ENCODE data around the gene GDI1. TPM values are rescaled to one million over a fixed set of nuclear protein-coding genes. Genes with fewer than 3 reads are reported as not detected.

GDI1 gene
- total RNA-seq, 5 donors from 2014 or later (not counting 1 experiment from before 2014, with no cell fraction given): 117 to 208 (median 182) TPM

DNA sequence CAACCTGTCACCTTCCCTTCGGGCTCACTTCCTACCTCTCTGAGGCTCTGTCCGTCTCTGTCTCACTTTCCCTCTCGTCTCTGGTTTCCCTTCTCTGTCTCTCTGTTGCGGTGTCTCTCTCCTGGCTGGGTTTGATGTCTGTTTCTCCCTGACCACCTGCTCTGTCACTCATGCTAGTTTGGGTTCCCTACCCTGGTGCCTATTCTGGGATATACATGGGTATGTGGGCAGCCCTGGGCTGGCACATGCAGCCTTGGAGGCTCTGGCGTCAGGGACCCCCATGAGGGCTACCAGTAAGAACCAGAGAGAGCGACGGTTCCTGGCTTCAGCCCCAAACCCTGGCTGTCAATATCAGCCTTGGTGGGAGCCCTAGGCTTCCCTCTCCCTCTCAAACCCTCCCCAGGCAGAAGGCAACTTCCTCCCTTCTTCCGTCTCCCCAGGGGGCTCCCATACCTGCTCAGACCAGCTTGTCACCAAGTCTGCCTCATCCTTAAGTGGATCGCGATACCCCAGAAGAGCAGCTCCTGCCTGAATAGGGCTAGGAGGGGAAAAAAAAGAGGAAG lies 28.2 kb upstream of the GDI1 start:
- DNase-seq: no peak
- peak overlapping the region; percentile 52 to 81 for H3K27ac Mint-ChIP-seq
- H3K4me3 ChIP-seq (ENCODE audit: control insufficient read depth in 1 of 2, extremely low read depth in 1 of 2, low read length in 1 of 2): peak overlapping the region; percentile 25 to 28
- H3K4me1 Mint-ChIP-seq: peaks cover 13 to 23% (median 16%) of the 10 kb centered on the region in 3 donors
- 39% methylated on average over 3 of the region's 10 CpGs for WGBS (ENCODE audit: insufficient coverage)
- H3K9me3 Mint-ChIP-seq: no peaks in the 10 kb centered on the region
- peak overlapping the region; percentile 34 to 58 (median 54) for H3K4me3 Mint-ChIP-seq
- peaks cover 0 to 2% of the 10 kb centered on the region in 2 donors for H3K36me3 ChIP-seq (ENCODE audit: control insufficient read depth in 2 of 2, extremely low read depth in 1 of 2, insufficient read depth in 1 of 2, low read length in 1 of 2)
- H3K9me3 ChIP-seq: no peaks in the 10 kb centered on the region
- POLR2A ChIA-PET: no interaction called here
- peaks cover 2 to 27% of the 10 kb centered on the region in 2 experiments for H3K4me1 ChIP-seq (ENCODE audit: control insufficient read depth in 1 of 2, extremely low read depth in 1 of 2, insufficient read depth in 2 of 2, low read length in 2 of 2)
- H3K27me3 ChIP-seq (replicated peaks in 1 of 2; ENCODE audit: control insufficient read depth in 2 of 2, extremely low read depth in 1 of 2, insufficient read depth in 2 of 2, low read length in 1 of 2): no peaks in the 10 kb centered on the region
- H3K27me3 Mint-ChIP-seq: no peaks in the 10 kb centered on the region
- no peak for ATAC-seq (replicated peaks in 1 of 4)
- H3K36me3 Mint-ChIP-seq: no peaks in the 10 kb centered on the region
- peak overlapping the region; percentile 29 for H3K27ac ChIP-seq (ENCODE audit: low read length)
- CTCF ChIA-PET: no interaction called here

DNA sequence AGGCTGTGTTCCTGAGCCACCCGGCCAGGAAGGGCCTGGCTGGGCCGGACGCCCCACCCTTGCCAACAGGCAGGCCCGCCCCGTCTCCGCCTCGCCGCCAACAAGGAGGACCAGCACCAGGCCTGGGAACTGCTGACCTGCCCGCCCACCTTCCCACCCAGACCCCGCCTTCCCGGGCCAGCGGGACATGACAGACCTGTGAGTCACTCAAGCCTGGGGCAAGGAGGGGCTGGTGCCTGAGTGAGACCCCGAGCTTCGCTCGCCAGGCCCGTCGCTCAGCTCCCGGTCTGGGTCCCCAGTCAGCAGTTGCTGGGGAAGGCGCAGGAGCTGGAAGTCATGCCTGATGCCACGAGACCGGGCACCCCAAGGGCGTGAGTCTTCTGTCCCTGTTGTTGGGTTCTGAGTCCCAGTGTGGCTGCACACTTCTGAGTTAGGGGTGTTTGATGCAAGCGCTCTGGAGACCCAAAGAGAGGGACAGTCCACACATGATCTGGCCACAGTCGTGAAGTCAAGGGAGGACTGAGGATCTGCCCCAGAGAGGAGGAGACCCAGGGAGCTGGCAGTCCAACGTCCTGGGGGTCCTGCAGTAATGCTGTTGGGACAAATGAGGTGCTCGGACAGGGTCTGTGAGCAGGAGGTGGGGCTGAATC lies 27.6 kb upstream of the GDI1 start, which contains the start of gene DNASE1L1:
Gene DNASE1L1, minus strand, starts transcription at position 33 of the 650 bp plus-strand sequence. CDS start 3,686 bp downstream, outside the sequence.
- POLR2A ChIA-PET: interaction anchor here in 1 of 2 donors (0.7 kb wide), 1 partner anchor 13 kb away, joined by 4 read pairs; no protein-coding TSS in a partner anchor

DNA sequence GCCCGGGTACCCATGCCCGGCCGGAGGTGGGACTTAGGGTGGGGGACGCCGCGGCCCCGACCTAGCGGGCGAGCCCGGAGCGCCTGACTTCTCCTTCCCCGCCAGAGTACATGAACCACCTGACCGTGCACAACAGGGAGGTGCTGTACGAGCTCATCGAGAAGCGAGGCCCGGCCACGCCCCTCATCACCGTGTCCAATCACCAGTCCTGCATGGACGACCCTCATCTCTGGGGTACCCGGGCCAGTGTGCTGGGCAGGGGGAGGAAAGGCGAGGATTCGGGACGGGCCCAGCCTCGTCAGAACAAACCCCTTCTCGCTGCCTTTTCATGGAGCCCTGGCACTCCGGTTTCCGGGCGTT lies 25.0 kb upstream of the GDI1 start:
- H3K27me3 Mint-ChIP-seq: no peaks in the 10 kb centered on the region
- CTCF ChIA-PET: no interaction called here
- Histone ChIP-seq H3K4me1 (ENCODE audit: control insufficient read depth in 1 of 2, extremely low read depth in 1 of 2, insufficient read depth in 2 of 2, low read length in 2 of 2) (peaks cover 2 to 27% of the 10 kb centered on the region in 2 experiments), H3K27ac (ENCODE audit: low read length) (peak overlapping the region; percentile 56), H3K4me3 (ENCODE audit: control insufficient read depth in 1 of 2, extremely low read depth in 1 of 2, low read length in 1 of 2) (peak overlapping the region; percentile 55 to 60), H3K27me3 (replicated peaks in 1 of 2; ENCODE audit: control insufficient read depth in 2 of 2, extremely low read depth in 1 of 2, insufficient read depth in 2 of 2, low read length in 1 of 2) (no peaks in the 10 kb centered on the region), H3K36me3 (ENCODE audit: control insufficient read depth in 2 of 2, extremely low read depth in 1 of 2, insufficient read depth in 1 of 2, low read length in 1 of 2) (peaks cover 0 to 6% of the 10 kb centered on the region in 2 donors), H3K9me3 (no peaks in the 10 kb centered on the region)
- POLR2A ChIA-PET: interaction anchor here in 1 of 2 donors (0.9 kb wide), 1 partner anchor 41 kb away, joined by 3 read pairs; no protein-coding TSS in a partner anchor
- ATAC-seq (replicated peaks in 1 of 4) (peak; percentile 69 to 86 (median 82)), DNase-seq (peak in 12 of 35 experiments; percentile 9 to 46 (median 32))
- 0% methylated on average over 15 of the region's 29 CpGs for WGBS (ENCODE audit: insufficient coverage)
- peak overlapping the region; percentile 82 to 90 for H3K27ac Mint-ChIP-seq
- H3K4me1 Mint-ChIP-seq: peaks cover 13 to 23% (median 16%) of the 10 kb centered on the region in 3 donors
- peak overlapping the region; percentile 81 to 83 (median 83) for H3K4me3 Mint-ChIP-seq
- H3K9me3 Mint-ChIP-seq: no peaks in the 10 kb centered on the region
- no peaks in the 10 kb centered on the region for H3K36me3 Mint-ChIP-seq

More for the DNA sequence above, 27.6 kb upstream of the GDI1 start, which contains the start of gene DNASE1L1:
- Mint-ChIP-seq H3K4me3 (peak within 1 kb of the TSS; percentile 34 to 58 (median 54)), H3K27me3 (no peaks in the 10 kb centered on the region), H3K27ac (peak within 1 kb of the TSS; percentile 52 to 81), H3K36me3 (no peaks in the 10 kb centered on the region), H3K4me1 (peaks cover 13 to 23% (median 16%) of the 10 kb centered on the region in 3 donors), H3K9me3 (no peaks in the 10 kb centered on the region)
- peak within 1 kb of the TSS; percentile 29 for H3K27ac ChIP-seq (ENCODE audit: low read length)
- CTCF ChIA-PET: interaction anchor here in 1 of 2 donors (0.7 kb wide), 1 partner anchor 53 kb away, joined by 3 read pairs; no protein-coding TSS in a partner anchor
- H3K36me3 ChIP-seq (ENCODE audit: control insufficient read depth in 2 of 2, extremely low read depth in 1 of 2, insufficient read depth in 1 of 2, low read length in 1 of 2): peaks cover 0 to 6% of the 10 kb centered on the region in 2 donors
- peak within 1 kb of the TSS; percentile 25 to 28 for H3K4me3 ChIP-seq (ENCODE audit: control insufficient read depth in 1 of 2, extremely low read depth in 1 of 2, low read length in 1 of 2)
- 74% methylated on average over 20 of the region's 26 CpGs for WGBS (ENCODE audit: insufficient coverage)
- H3K9me3 ChIP-seq: no peaks in the 10 kb centered on the region
- H3K27me3 ChIP-seq (replicated peaks in 1 of 2; ENCODE audit: control insufficient read depth in 2 of 2, extremely low read depth in 1 of 2, insufficient read depth in 2 of 2, low read length in 1 of 2): no peaks in the 10 kb centered on the region
- peaks cover 2 to 27% of the 10 kb centered on the region in 2 experiments for H3K4me1 ChIP-seq (ENCODE audit: control insufficient read depth in 1 of 2, extremely low read depth in 1 of 2, insufficient read depth in 2 of 2, low read length in 2 of 2)
- ATAC-seq (replicated peaks in 1 of 4) (no peak), DNase-seq (peak in 4 of 35 experiments; percentile 13 to 50 (median 24))

DNA sequence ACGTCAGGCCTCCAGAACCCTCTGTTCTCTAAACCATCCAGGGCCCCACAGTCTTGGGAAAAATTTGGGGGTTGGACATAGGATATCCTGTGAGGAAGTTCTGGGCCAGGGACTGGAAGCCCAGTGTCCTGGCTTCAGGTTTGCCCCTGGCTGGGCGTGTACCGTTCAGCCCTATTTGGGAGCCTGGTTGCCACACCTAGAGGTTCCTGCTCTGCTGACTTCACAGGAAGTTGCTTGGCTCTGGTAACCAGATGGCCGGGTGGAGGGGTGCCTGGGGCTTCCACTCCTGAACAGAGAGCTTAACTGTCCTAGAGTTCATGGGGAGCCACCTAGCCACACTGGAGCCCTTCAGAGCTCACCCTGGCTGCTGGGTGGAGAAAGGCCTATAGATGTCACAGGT lies 24.5 kb upstream of the GDI1 start:
- Histone ChIP-seq H3K27ac (ENCODE audit: low read length) (peak overlapping the region; percentile 56), H3K9me3 (no peaks in the 10 kb centered on the region), H3K4me1 (ENCODE audit: control insufficient read depth in 1 of 2, extremely low read depth in 1 of 2, insufficient read depth in 2 of 2, low read length in 2 of 2) (peaks cover 2 to 27% of the 10 kb centered on the region in 2 experiments), H3K27me3 (replicated peaks in 1 of 2; ENCODE audit: control insufficient read depth in 2 of 2, extremely low read depth in 1 of 2, insufficient read depth in 2 of 2, low read length in 1 of 2) (no peaks in the 10 kb centered on the region), H3K36me3 (ENCODE audit: control insufficient read depth in 2 of 2, extremely low read depth in 1 of 2, insufficient read depth in 1 of 2, low read length in 1 of 2) (peaks cover 0 to 6% of the 10 kb centered on the region in 2 donors), H3K4me3 (ENCODE audit: control insufficient read depth in 1 of 2, extremely low read depth in 1 of 2, low read length in 1 of 2) (peak overlapping the region; percentile 55 to 60)
- H3K36me3 Mint-ChIP-seq: no peaks in the 10 kb centered on the region
- H3K9me3 Mint-ChIP-seq: no peaks in the 10 kb centered on the region
- ATAC-seq (replicated peaks in 1 of 4) (peak; percentile 53 to 62 (median 61)), DNase-seq (peak in 11 of 35 experiments; percentile 16 to 52 (median 29))
- 0% methylated on average over 2 of the region's 4 CpGs for WGBS (ENCODE audit: insufficient coverage)
- H3K27me3 Mint-ChIP-seq: no peaks in the 10 kb centered on the region
- POLR2A ChIA-PET: interaction anchor here in 1 of 2 donors (0.6 to 0.9 kb wide), 3 partner anchors 42 to 657 kb away, joined by 3 to 4 read pairs (median 3); no protein-coding TSS in a partner anchor
- H3K4me1 Mint-ChIP-seq: peaks cover 13 to 23% (median 16%) of the 10 kb centered on the region in 3 donors
- H3K27ac Mint-ChIP-seq: peak overlapping the region; percentile 82 to 90
- CTCF ChIA-PET: no interaction called here
- H3K4me3 Mint-ChIP-seq: peak overlapping the region; percentile 81 to 83 (median 83)

- ATAC-seq (replicated peaks in 1 of 4) (no peak), DNase-seq (no peak)
- no CpG with 5 or more reads among the region's 8 CpGs for WGBS (ENCODE audit: insufficient coverage)
- Histone ChIP-seq H3K27ac (ENCODE audit: low read length) (peak overlapping the region; percentile 56), H3K27me3 (replicated peaks in 1 of 2; ENCODE audit: control insufficient read depth in 2 of 2, extremely low read depth in 1 of 2, insufficient read depth in 2 of 2, low read length in 1 of 2) (no peaks in the 10 kb centered on the region), H3K36me3 (ENCODE audit: control insufficient read depth in 2 of 2, extremely low read depth in 1 of 2, insufficient read depth in 1 of 2, low read length in 1 of 2) (peaks cover 0 to 6% of the 10 kb centered on the region in 2 donors), H3K4me1 (ENCODE audit: control insufficient read depth in 1 of 2, extremely low read depth in 1 of 2, insufficient read depth in 2 of 2, low read length in 2 of 2) (peaks cover 2 to 27% of the 10 kb centered on the region in 2 experiments), H3K4me3 (ENCODE audit: control insufficient read depth in 1 of 2, extremely low read depth in 1 of 2, low read length in 1 of 2) (no peak overlapping the region), H3K9me3 (no peaks in the 10 kb centered on the region)
- Mint-ChIP-seq H3K4me1 (peaks cover 13 to 23% (median 16%) of the 10 kb centered on the region in 3 donors), H3K9me3 (no peaks in the 10 kb centered on the region), H3K27ac (peak overlapping the region; percentile 82 to 90), H3K4me3 (peak overlapping the region in 1 of 3 donors; percentile 83), H3K36me3 (no peaks in the 10 kb centered on the region), H3K27me3 (no peaks in the 10 kb centered on the region)
- ChIA-PET CTCF (no interaction called here), POLR2A (interaction anchor here in 1 of 2 donors (0.6 to 0.9 kb wide), 2 partner anchors 42 to 78 kb away, joined by 3 read pairs; no protein-coding TSS in a partner anchor)
Measured at GRCh38 chrX:154413142-154413541, 23.8 kb upstream of the GDI1 start.

GRCh38 chrX:154417157-154417556 lies 19.8 kb upstream of the GDI1 start:
- no peak for ATAC-seq (replicated peaks in 1 of 4)
- peaks cover 0 to 9% of the 10 kb centered on the region in 2 donors for H3K36me3 ChIP-seq (ENCODE audit: control insufficient read depth in 2 of 2, extremely low read depth in 1 of 2, insufficient read depth in 1 of 2, low read length in 1 of 2)
- peaks cover 0 to 9% of the 10 kb centered on the region in 2 experiments for H3K4me1 ChIP-seq (ENCODE audit: control insufficient read depth in 1 of 2, extremely low read depth in 1 of 2, insufficient read depth in 2 of 2, low read length in 2 of 2)
- H3K9me3 ChIP-seq: no peaks in the 10 kb centered on the region
- Mint-ChIP-seq H3K27me3 (no peaks in the 10 kb centered on the region), H3K9me3 (no peaks in the 10 kb centered on the region), H3K4me1 (peaks cover 5 to 7% (median 6%) of the 10 kb centered on the region in 3 donors), H3K4me3 (no peak overlapping the region), H3K36me3 (no peaks in the 10 kb centered on the region), H3K27ac (no peak overlapping the region)
- WGBS (ENCODE audit: insufficient coverage): no CpG with 5 or more reads among the region's 7 CpGs
- no peak overlapping the region for H3K27ac ChIP-seq (ENCODE audit: low read length)
- POLR2A ChIA-PET: no interaction called here
- CTCF ChIA-PET: interaction anchor here in 1 of 2 donors (1.2 kb wide), 1 partner anchor 132 kb away, joined by 3 read pairs; no protein-coding TSS in a partner anchor
- no peaks in the 10 kb centered on the region for H3K27me3 ChIP-seq (replicated peaks in 1 of 2; ENCODE audit: control insufficient read depth in 2 of 2, extremely low read depth in 1 of 2, insufficient read depth in 2 of 2, low read length in 1 of 2)
- no peak overlapping the region for H3K4me3 ChIP-seq (ENCODE audit: control insufficient read depth in 1 of 2, extremely low read depth in 1 of 2, low read length in 1 of 2)
- no peak for DNase-seq
